ENCODE data around the gene MAVS. TPM values are rescaled to one million over a fixed set of nuclear protein-coding genes. Genes with fewer than 3 reads are reported as not detected.
"Not testable (repeated sequence)": the region's sequence is repeated elsewhere in the genome, so short reads cannot be mapped to it uniquely, and the experiment has no call there.

Gene MAVS
- polyA plus RNA-seq, 4 donors, result 6.2 to 32.7 (median 21.5) TPM

DNA sequence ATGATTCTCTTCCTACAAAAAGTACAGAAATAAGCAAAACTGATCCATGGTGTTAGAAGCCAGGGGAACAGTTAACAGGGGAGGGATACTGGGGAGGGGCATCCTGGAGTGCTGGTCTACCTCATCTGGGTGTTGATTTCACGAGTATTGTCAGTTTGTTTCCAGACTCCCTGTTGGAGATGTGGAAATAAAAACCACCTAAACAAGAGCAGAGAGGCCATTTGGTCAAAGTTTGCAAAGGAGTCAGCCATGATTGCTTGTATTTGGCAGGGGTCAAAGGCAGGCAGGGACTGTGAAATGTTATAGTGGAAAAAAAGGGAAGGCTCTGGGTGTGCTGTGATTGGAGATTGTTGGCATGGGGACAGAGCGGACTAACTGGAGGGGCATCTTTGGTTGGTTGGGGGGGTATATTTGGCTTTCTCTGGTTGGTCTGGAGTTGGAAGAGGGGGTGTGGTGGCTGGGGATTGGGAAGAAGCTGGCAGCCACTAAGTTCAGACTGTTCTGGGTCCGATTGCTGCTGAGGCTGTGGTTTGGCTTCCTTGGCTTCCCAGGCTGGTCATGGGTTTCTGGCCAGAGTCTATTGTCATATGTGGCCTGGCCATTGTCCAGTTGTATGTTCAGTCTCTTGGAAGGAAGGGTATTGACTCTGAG, 27.7 kb downstream of the MAVS start:
- Histone ChIP-seq H3K36me3 (ENCODE audit: control insufficient read depth in 3 of 3, insufficient read depth in 2 of 3, low read depth in 1 of 3, low read length in 3 of 3) (peaks cover 4 to 61% (median 10%) of the 10 kb centered on the region in 3 donors), H3K4me1 (ENCODE audit: control insufficient read depth in 3 of 3, insufficient read depth in 2 of 3, low read depth in 1 of 3, low read length in 2 of 3) (peaks cover 0 to 3% (median 0%) of the 10 kb centered on the region in 3 donors), H3K4me3 (ENCODE audit: low read depth in 1 of 3, low read length in 3 of 3) (no peak overlapping the region), H3K27ac (ENCODE audit: low read depth in 1 of 3, low read length in 2 of 3) (no peak overlapping the region), H3K27me3 (ENCODE audit: control insufficient read depth in 3 of 3, insufficient read depth in 3 of 3, low read length in 3 of 3) (no peaks in the 10 kb centered on the region), H3K9me3 (ENCODE audit: control insufficient read depth in 2 of 2, insufficient read depth in 1 of 2, low read depth in 1 of 2, low read length in 1 of 2) (no peaks in the 10 kb centered on the region)
- WGBS, 3 donors, result 64 to 88% (median 72%) methylated on average over 3 of the region's 3 CpGs
- FAIRE-seq, result no peak
- DNase-seq, result no peak

DNA sequence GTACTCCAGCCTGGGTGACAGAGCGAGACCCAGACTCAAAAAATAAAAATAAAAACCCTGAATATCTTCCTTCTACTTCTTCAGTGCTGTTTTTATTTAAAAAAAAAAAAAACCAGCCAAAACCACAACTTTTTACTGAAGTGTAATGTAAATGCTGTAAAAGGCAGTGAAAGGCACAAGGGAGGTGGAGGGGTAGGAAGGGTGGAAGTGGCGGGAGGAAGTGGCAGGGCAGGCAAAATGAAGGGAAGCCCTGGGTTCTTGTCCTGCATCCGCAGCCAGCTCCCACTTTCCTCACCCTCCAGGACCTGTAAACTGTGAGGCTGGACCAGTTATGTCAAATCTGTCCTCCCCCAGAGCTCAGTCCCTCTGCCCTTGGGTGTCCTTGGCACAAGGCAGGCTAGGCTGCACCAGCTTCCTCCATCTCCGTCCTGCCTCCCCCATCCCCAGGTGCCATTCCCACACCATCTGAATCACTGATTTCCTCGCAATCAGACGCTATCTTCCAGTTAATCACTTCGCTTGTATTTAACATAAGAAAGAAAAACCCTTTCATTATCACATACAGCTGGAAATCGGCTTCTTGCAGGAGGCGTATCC, 28.8 kb downstream of the MAVS start:
- no peak for DNase-seq
- no peak overlapping the region for H3K27ac ChIP-seq (ENCODE audit: low read depth in 1 of 3, low read length in 2 of 3)
- H3K36me3 ChIP-seq (ENCODE audit: control insufficient read depth in 3 of 3, insufficient read depth in 2 of 3, low read depth in 1 of 3, low read length in 3 of 3), result peaks cover 4 to 51% (median 10%) of the 10 kb centered on the region in 3 donors
- no peak overlapping the region for H3K4me3 ChIP-seq (ENCODE audit: low read depth in 1 of 3, low read length in 3 of 3)
- no peaks in the 10 kb centered on the region for H3K27me3 ChIP-seq (ENCODE audit: control insufficient read depth in 3 of 3, insufficient read depth in 3 of 3, low read length in 3 of 3)
- H3K9me3 ChIP-seq (ENCODE audit: control insufficient read depth in 2 of 2, insufficient read depth in 1 of 2, low read depth in 1 of 2, low read length in 1 of 2), result no peaks in the 10 kb centered on the region
- H3K4me1 ChIP-seq (ENCODE audit: control insufficient read depth in 3 of 3, insufficient read depth in 2 of 3, low read depth in 1 of 3, low read length in 2 of 3), result no peaks in the 10 kb centered on the region
- FAIRE-seq, result no peak
- 81 to 87% (median 86%) methylated on average over 9 of the region's 9 CpGs for WGBS, 3 donors

DNA sequence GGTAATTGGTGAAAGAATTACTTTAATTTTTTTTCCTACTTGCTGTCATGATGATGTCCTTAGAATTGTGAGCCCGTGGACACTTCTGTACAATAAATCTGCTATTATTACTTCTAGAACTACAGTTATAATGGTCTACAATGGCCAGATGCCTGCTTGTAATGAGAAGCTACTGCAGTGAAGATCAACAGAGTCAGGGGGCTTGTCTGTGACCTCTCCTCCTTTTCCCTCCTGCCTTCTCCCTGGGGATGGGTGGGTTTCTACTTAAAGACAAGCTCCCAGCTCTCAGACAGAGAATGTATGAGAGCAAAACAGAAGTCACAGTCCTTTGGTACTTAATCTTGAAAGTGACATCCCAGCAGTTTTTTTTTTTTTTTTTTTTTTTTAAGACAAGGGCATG, 29.4 kb downstream of the MAVS start:
- Histone ChIP-seq H3K4me1 (ENCODE audit: control insufficient read depth in 3 of 3, insufficient read depth in 2 of 3, low read depth in 1 of 3, low read length in 2 of 3) (no peaks in the 10 kb centered on the region), H3K9me3 (ENCODE audit: control insufficient read depth in 2 of 2, insufficient read depth in 1 of 2, low read depth in 1 of 2, low read length in 1 of 2) (no peaks in the 10 kb centered on the region), H3K36me3 (ENCODE audit: control insufficient read depth in 3 of 3, insufficient read depth in 2 of 3, low read depth in 1 of 3, low read length in 3 of 3) (peaks cover 4 to 50% (median 10%) of the 10 kb centered on the region in 3 donors), H3K27ac (ENCODE audit: low read depth in 1 of 3, low read length in 2 of 3) (no peak overlapping the region), H3K4me3 (ENCODE audit: low read depth in 1 of 3, low read length in 3 of 3) (no peak overlapping the region), H3K27me3 (ENCODE audit: control insufficient read depth in 3 of 3, insufficient read depth in 3 of 3, low read length in 3 of 3) (no peaks in the 10 kb centered on the region)
- FAIRE-seq (no peak), DNase-seq (no peak)
- whole genome bisulfite sequencing, 3 donors, result 36 to 65% (median 64%) methylated on average over 1 of the region's 1 CpG

DNA sequence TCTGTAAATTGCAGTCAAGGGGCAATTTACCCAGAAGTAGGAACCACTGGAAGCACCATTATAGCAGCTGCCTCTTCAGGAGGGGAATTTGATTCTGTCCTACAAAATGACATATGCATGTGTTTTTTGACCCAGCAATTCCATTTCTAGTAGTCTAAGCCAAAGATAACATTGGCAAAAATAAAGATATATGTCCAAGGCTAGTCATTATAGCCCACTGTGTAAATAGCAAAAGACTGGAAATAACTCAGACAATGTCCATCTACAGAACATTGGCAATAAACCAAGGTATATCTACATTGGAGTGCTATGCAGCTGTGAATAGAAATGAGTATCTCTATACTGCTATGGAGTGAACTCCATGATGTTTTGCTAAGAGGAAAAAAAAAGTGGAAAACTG, 30.0 kb downstream of the MAVS start:
- Histone ChIP-seq H3K4me3 (ENCODE audit: low read depth in 1 of 3, low read length in 3 of 3) (no peak overlapping the region), H3K4me1 (ENCODE audit: control insufficient read depth in 3 of 3, insufficient read depth in 2 of 3, low read depth in 1 of 3, low read length in 2 of 3) (no peaks in the 10 kb centered on the region), H3K9me3 (ENCODE audit: control insufficient read depth in 2 of 2, insufficient read depth in 1 of 2, low read depth in 1 of 2, low read length in 1 of 2) (no peaks in the 10 kb centered on the region), H3K27me3 (ENCODE audit: control insufficient read depth in 3 of 3, insufficient read depth in 3 of 3, low read length in 3 of 3) (no peaks in the 10 kb centered on the region), H3K27ac (ENCODE audit: low read depth in 1 of 3, low read length in 2 of 3) (no peak overlapping the region), H3K36me3 (ENCODE audit: control insufficient read depth in 3 of 3, insufficient read depth in 2 of 3, low read depth in 1 of 3, low read length in 3 of 3) (peaks cover 4 to 45% (median 5%) of the 10 kb centered on the region in 3 donors)
- no peak for FAIRE-seq
- DNase-seq, result no peak

DNA sequence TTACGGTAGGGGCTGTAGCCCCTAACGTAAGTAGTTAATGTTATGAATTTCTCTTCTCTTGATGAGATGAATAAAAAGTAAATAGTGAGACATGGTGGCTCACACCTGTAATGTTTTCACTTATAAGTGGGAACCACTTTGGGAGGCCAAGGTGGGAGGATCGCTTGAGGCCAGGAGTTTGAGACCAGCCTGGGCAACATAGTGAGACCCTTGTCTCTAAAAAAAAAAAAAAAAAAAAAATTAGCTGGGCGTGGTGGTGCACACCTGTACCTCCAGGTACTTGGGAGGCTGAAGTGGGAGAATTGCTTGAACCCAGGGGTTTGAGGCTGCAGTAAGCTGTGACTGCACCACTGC, 32.3 kb downstream of the MAVS start:
- not testable (repeated sequence) for FAIRE-seq; H3K9me3 ChIP-seq (ENCODE audit: control insufficient read depth in 2 of 2, insufficient read depth in 1 of 2, low read depth in 1 of 2, low read length in 1 of 2)
- 95 to 98% (median 98%) methylated on average over 4 of the region's 4 CpGs for WGBS, 3 donors

DNA sequence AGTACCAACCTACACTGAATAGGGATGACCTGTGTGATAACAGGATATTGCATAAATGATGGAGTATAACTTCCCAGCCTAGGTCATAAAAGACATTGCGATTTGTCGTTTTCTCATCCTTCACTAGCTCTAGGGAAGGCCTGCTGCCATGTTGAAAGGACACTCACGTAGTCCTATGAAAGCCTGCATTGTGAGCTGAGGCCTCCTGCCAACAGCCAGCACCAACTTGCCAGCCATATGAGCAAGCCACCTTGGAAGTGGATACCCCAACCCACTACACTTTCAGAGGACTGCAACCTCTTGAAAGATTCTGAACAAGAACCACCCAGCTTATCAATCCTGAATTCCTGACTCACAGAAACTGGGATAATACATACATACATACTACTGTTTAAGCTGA, 39.1 kb downstream of the MAVS start:
- 92 to 96% (median 95%) methylated on average over 3 of the region's 3 CpGs for WGBS, 3 donors
- Histone ChIP-seq H3K27ac (ENCODE audit: low read depth in 1 of 3, low read length in 2 of 3) (no peak overlapping the region), H3K27me3 (ENCODE audit: control insufficient read depth in 3 of 3, insufficient read depth in 3 of 3, low read length in 3 of 3) (no peaks in the 10 kb centered on the region), H3K36me3 (ENCODE audit: control insufficient read depth in 3 of 3, insufficient read depth in 2 of 3, low read depth in 1 of 3, low read length in 3 of 3) (peaks cover 0 to 6% (median 2%) of the 10 kb centered on the region in 3 donors), H3K4me1 (ENCODE audit: control insufficient read depth in 3 of 3, insufficient read depth in 2 of 3, low read depth in 1 of 3, low read length in 2 of 3) (peaks cover 0 to 4% (median 1%) of the 10 kb centered on the region in 3 donors), H3K4me3 (ENCODE audit: low read depth in 1 of 3, low read length in 3 of 3) (no peak overlapping the region), H3K9me3 (ENCODE audit: control insufficient read depth in 2 of 2, insufficient read depth in 1 of 2, low read depth in 1 of 2, low read length in 1 of 2) (no peaks in the 10 kb centered on the region)
- DNase-seq, result no peak
- FAIRE-seq, result no peak

More for the DNA sequence above, 32.3 kb downstream of the MAVS start:
- H3K36me3 ChIP-seq (ENCODE audit: control insufficient read depth in 3 of 3, insufficient read depth in 2 of 3, low read depth in 1 of 3, low read length in 3 of 3), result peaks cover 1 to 28% (median 1%) of the 10 kb centered on the region in 3 donors
- H3K4me3 ChIP-seq (ENCODE audit: low read depth in 1 of 3, low read length in 3 of 3); DNase-seq; H3K27ac ChIP-seq (ENCODE audit: low read depth in 1 of 3, low read length in 2 of 3); H3K27me3 ChIP-seq (ENCODE audit: control insufficient read depth in 3 of 3, insufficient read depth in 3 of 3, low read length in 3 of 3); H3K4me1 ChIP-seq (ENCODE audit: control insufficient read depth in 3 of 3, insufficient read depth in 2 of 3, low read depth in 1 of 3, low read length in 2 of 3): not testable (repeated sequence)

DNA sequence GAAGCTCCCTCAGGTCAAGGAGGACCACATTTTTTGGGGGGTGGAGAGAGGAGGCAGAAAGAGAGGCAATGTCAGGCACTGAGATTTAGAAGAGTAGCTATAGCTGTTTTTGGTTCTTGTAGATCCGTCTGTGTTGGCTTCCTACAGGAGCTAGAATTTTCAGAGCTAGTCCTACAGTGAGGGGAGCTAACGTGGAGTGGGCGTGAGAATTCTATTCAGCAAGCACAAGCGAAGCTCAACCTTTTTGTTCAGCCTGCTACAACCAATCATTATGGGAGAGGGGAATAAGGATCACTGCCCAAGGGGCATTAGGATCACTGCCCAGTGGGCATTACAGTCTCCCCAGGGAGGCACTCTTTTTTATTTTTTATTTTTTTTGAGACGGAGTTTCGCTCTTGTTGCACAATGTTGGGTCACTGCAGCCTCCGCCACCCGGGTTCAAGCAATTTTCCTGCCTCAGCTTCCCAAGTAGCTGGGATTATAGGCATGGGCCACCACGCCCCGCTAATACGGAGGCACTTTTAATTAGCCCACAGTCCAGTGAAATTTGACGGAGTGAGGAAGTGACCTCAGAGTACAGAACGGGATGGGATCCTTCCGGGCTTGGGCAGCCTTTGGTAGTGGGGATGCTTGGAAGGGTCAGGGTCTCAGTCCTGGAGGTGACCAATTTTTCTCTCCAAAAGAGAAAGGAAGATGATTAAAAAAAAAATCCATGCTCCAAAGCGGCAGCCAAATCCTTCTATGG, 41.4 kb downstream of the MAVS start:
- 20 to 23% (median 21%) methylated on average over 15 of the region's 15 CpGs for WGBS, 3 donors
- peak overlapping the region; percentile 75 to 92 (median 79) for H3K27ac ChIP-seq (ENCODE audit: low read depth in 1 of 3, low read length in 2 of 3)
- DNase-seq (peak in 1 of 2 donors; percentile 58), FAIRE-seq (no peak)
- H3K4me1 ChIP-seq (ENCODE audit: control insufficient read depth in 3 of 3, insufficient read depth in 2 of 3, low read depth in 1 of 3, low read length in 2 of 3), result peaks cover 7 to 10% (median 7%) of the 10 kb centered on the region in 3 donors
- no peaks in the 10 kb centered on the region for H3K9me3 ChIP-seq (ENCODE audit: control insufficient read depth in 2 of 2, insufficient read depth in 1 of 2, low read depth in 1 of 2, low read length in 1 of 2)
- peak overlapping the region; percentile 82 to 99 (median 85) for H3K4me3 ChIP-seq (ENCODE audit: low read depth in 1 of 3, low read length in 3 of 3)
- no peaks in the 10 kb centered on the region for H3K27me3 ChIP-seq (ENCODE audit: control insufficient read depth in 3 of 3, insufficient read depth in 3 of 3, low read length in 3 of 3)
- peaks cover 0 to 12% (median 2%) of the 10 kb centered on the region in 3 donors for H3K36me3 ChIP-seq (ENCODE audit: control insufficient read depth in 3 of 3, insufficient read depth in 2 of 3, low read depth in 1 of 3, low read length in 3 of 3)

DNA sequence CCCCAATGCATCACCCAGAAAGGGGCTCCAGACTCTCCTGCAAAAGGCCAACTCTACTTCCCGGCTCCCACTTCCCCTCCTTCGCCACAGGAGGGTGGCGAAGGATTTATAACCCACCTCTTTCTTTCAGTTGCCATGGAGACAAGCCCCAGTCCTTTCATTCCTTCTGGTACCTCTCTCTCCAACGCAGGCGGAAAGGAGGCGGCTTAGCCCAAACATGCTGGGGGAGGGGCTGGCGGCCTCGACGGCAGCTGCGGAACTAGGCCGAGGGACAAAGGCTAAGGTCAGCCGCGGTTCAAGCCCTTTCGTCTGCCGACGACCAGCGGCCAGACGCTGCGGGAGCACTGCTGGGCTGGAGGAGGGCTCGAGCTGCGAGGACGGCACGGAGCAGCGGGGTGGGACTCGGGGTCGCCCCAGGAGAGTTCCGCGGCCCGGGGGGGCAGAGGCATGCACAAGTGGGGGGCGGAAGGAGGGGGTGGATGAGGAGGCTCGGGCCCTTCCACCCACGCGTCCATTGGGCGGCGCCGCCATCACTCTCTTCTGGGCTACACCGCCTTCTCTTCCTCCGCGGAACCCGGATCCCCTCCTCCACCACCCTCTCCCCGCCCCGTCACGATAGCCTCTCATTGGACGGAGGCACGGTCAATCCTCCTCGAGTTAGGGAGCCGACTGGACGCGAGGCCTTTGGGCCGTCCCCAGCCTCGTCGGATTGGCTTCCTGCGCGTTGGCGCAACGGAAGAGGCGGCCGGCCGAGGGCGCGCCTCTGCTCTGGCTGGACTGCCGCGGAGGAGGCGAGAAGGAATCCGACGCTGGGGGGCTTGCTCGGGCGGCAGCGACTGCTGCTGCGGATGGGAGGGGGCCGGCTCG, 42.2 kb downstream of the MAVS start, which contains the start of gene PANK2:
Gene PANK2, plus strand, starts transcription at position 766 of the 867 bp plus-strand sequence.
- no peaks in the 10 kb centered on the region for H3K27me3 ChIP-seq (ENCODE audit: control insufficient read depth in 3 of 3, insufficient read depth in 3 of 3, low read length in 3 of 3)
- no peak for FAIRE-seq
- H3K9me3 ChIP-seq (ENCODE audit: control insufficient read depth in 2 of 2, insufficient read depth in 1 of 2, low read depth in 1 of 2, low read length in 1 of 2), result no peaks in the 10 kb centered on the region
- H3K27ac ChIP-seq (ENCODE audit: low read depth in 1 of 3, low read length in 2 of 3), result peak within 1 kb of the TSS; percentile 79 to 92 (median 82)
- peaks cover 0 to 12% (median 2%) of the 10 kb centered on the region in 3 donors for H3K36me3 ChIP-seq (ENCODE audit: control insufficient read depth in 3 of 3, insufficient read depth in 2 of 3, low read depth in 1 of 3, low read length in 3 of 3)
- WGBS, 3 donors, result 0 to 1% (median 1%) methylated on average over 47 to 72 of the region's 72 CpGs
- H3K4me3 ChIP-seq (ENCODE audit: low read depth in 1 of 3, low read length in 3 of 3), result peak within 1 kb of the TSS; percentile 82 to 99 (median 85)
- peaks cover 7 to 17% (median 7%) of the 10 kb centered on the region in 3 donors for H3K4me1 ChIP-seq (ENCODE audit: control insufficient read depth in 3 of 3, insufficient read depth in 2 of 3, low read depth in 1 of 3, low read length in 2 of 3)
- peak; percentile 99 for DNase-seq

Measured in small intestine (tissue), 7 donors.